Mucosa of descending colon (tissue), 3 donors: ENCODE data around the gene RAB26. TPM values are rescaled to one million over a fixed set of nuclear protein-coding genes. Genes with fewer than 3 reads are reported as not detected.

Experiments used
- ATAC-seq: fragments of 200-7000 bp; cut with Tn5 transposase; one replicate; pipeline ENCODE4 v1.9.1; 2020; ENCODE audit warnings: mild to moderate bottlenecking, moderate library complexity
- DNase-seq, 3 donors: peaks; one replicate each; pipeline ENCODE4 v3.0.0-alpha.2; 2020
- H3K36me3 ChIP-seq: fragments of 200-600 bp; one replicate; pipeline ENCODE4 v1.8.0; 2021; ENCODE audit warnings: low read depth, mild to moderate bottlenecking
- H3K4me1 ChIP-seq: fragments of 200-600 bp; one replicate; pipeline ENCODE4 v1.8.0; 2021; ENCODE audit warnings: low read depth, mild to moderate bottlenecking
- H3K4me3 ChIP-seq: fragments of 200-600 bp; one replicate; pipeline ENCODE4 v1.8.0; 2021; ENCODE audit warnings: mild to moderate bottlenecking
- H3K9me3 ChIP-seq: fragments of 200-600 bp; one replicate; pipeline ENCODE4 v1.8.0; 2021; ENCODE audit warnings: mild to moderate bottlenecking
- CTCF ChIP-seq: fragments of 200-600 bp; IDR thresholded peaks from one replicate; pipeline ENCODE4 v1.8.0; 2022; ENCODE audit warnings: antibody characterized with exemption, mild to moderate bottlenecking
- intact Hi-C, 2 donors: fragments of 100-400 bp; cut with DNase I in 1 of 2; cut with micrococcal nuclease in 1 of 2; formaldehyde crosslinking; loops; one replicate each; pipeline versions ENCODE4 v1.11.0 to v1.11.1; 2022; cut with DNase I, micrococcal nuclease
- total RNA-seq, 3 donors: library from RNA; stranded (reverse); fragmentation: NEBNext Ultra II Directional in 2 of 3; extraction: Animal tissue kit (Norgen Biotek cat#: 25700) in 2 of 3; gene quantifications; one replicate each; pipeline versions ENCODE4 v1.2.1 to v1.2.4, GENCODE V29; 2021 to 2023
- donor health status: DM: no; HTN: no; CAD: no; lungs with moderate emphysema.
- donor health status: DM: no; HTN: no; CAD: no.
- donor health status: DM: no; HTN: yes; CAD: no.

The RAB26 gene
- total RNA-seq, 3 donors from 2014 or later: 3.8 to 28.3 (median 15.7) TPM

- H3K4me1 ChIP-seq: peaks cover 56% of the 10 kb centered on the region
Measured at GRCh38 chr16:2151188-2152091, 3.0 kb downstream of the RAB26 start.

DNA sequence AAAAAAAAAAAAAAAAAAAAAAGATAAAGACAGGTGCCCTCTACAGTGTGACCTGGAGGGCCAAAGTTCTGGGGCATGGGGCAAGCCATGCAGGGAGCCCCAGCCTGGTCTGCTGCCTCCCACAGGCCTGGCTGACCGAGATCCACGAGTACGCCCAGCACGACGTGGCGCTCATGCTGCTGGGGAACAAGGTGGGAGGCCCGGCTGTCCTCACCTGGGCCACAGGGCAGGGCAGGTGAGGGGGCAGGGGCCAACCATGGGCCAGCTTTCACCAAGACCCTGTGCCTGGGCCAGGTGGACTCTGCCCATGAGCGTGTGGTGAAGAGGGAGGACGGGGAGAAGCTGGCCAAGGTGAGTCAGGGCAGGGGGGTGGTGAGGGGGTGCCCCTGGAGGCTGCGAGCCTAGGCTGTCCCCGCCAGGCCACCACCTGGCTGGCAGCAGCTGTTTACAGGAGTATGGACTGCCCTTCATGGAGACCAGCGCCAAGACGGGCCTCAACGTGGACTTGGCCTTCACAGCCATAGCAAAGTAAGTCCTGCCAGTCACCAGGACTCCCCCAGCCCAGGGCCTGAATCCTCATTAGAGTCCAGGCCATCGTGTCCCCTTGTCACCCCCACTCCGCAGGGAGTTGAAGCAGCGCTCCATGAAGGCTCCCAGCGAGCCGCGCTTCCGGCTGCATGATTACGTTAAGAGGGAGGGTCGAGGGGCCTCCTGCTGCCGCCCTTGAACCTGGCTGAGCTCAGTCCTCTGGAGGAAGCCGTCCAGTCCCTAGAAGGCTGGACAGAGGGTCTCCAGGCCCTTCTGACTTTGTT is 4.5 kb downstream of the RAB26 start:
- H3K4me3 ChIP-seq: no peak overlapping the region
- peaks cover 70% of the 10 kb centered on the region for H3K4me1 ChIP-seq
- ATAC-seq: no peak
- peaks cover 4% of the 10 kb centered on the region for H3K36me3 ChIP-seq
- TF ChIP-seq CTCF: no peak
- intact Hi-C loops: loop anchor here in 1 of 2 donors (10.0 kb wide), 1 partner anchor 128 kb away; the partner anchor contains the start of gene NHERF2
- no peaks in the 10 kb centered on the region for H3K9me3 ChIP-seq
- peak; percentile 45 to 73 (median 71) for DNase-seq

More at GRCh38 chr16:2151188-2152091, 3.0 kb downstream of the RAB26 start:
- no peaks in the 10 kb centered on the region for H3K9me3 ChIP-seq
- intact Hi-C loops: loop anchor here in 1 of 2 donors (10.0 kb wide), 1 partner anchor 127 kb away; the partner anchor contains the start of gene NHERF2
- H3K4me3 ChIP-seq: no peak overlapping the region
- H3K36me3 ChIP-seq: peaks cover 4% of the 10 kb centered on the region
- no peak for TF ChIP-seq CTCF
- DNase-seq: peak in 1 of 3 donors; percentile 57
- ATAC-seq: no peak

GRCh38 chr16:2154533-2155090 is 6.2 kb downstream of the RAB26 start:
- Histone ChIP-seq H3K36me3 (peaks cover 4% of the 10 kb centered on the region), H3K4me3 (peak overlapping the region; percentile 42), H3K4me1 (peaks cover 76% of the 10 kb centered on the region)

DNA sequence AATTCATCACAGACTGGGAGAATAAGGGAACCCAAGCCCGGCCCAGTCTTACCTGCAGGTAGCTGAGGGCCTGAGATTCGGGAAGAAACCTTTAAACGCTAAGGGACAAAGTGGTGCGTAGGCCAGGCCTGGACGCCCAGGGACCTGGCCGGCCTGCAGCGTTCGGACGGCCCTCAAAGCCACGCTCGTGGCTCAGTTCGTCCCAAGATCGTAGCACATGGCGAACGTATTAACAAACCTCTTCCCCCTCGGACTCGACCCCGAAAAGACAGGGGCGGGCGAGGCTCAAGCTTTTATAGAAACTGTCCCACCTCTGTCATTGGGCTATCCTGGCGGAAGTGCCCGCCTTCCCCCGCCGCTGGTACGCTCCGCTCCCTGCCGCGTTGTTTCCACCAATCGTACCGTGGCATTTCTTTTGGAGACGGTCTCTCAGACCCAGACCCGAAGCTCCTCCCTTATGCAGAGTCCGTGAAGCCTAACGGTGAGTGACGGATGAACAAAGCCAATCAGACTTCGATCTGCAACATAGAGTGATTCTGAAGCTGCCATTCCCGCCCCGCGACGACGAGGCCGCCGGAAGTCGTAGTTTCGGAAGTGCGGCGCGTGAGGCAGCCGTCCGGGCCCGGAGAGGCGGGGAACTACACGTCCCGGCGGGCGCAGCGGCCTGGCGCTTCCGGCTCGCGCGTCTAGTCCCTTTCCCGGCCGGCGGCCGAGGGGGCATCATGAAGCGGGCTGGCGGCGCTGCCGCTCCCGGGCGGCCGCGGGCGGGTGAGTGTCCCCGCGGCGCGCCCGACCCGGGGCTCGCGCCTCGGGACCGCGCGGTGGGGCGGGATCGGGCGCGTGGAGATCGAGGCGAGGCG is 6.9 kb downstream of the RAB26 start, which contains the start of gene TRAF7:
TRAF7 (plus strand) TSS at position 692 of the 860 bp plus-strand sequence. CDS start 8,139 bp downstream, outside the sequence.
- intact Hi-C loops: loop anchor here in 1 of 2 donors (10.0 kb wide), 1 partner anchor 131 kb away; the partner anchor contains the start of gene NHERF2
- Histone ChIP-seq H3K4me3 (peak within 1 kb of the TSS; percentile 42), H3K36me3 (peaks cover 4% of the 10 kb centered on the region), H3K9me3 (no peaks in the 10 kb centered on the region), H3K4me1 (peaks cover 77% of the 10 kb centered on the region)
- peak; percentile 77 for ATAC-seq
- peak; percentile 12 for TF ChIP-seq CTCF
- DNase-seq: peak; percentile 98 to 99 (median 98)

More at GRCh38 chr16:2154533-2155090, 6.2 kb downstream of the RAB26 start:
- no peaks in the 10 kb centered on the region for H3K9me3 ChIP-seq
- intact Hi-C loops: loop anchor here in 1 of 2 donors (10.0 kb wide), 1 partner anchor 130 kb away; the partner anchor contains the start of gene NHERF2
- ATAC-seq (no peak), DNase-seq (no peak)
- no peak for TF ChIP-seq CTCF
